Activated CD4-positive, CD25-positive, alpha-beta regulatory T cell treated with anti-CD3 and anti-CD28 coated beads, Interleukin-2, amount 50 U/mL, for 24 hours (primary cell): ENCODE measurements around the gene FGFRL1.

Experiments
- ATAC-seq, 2 donors: fragments of 150-1000 bp; cut with Tn5 transposase; one replicate each; pipeline ENCODE4 v1.10.0; 2021; ENCODE audit warnings: mild to moderate bottlenecking in 1 of 2, moderate library complexity in 1 of 2

Gene FGFRL1

DNA sequence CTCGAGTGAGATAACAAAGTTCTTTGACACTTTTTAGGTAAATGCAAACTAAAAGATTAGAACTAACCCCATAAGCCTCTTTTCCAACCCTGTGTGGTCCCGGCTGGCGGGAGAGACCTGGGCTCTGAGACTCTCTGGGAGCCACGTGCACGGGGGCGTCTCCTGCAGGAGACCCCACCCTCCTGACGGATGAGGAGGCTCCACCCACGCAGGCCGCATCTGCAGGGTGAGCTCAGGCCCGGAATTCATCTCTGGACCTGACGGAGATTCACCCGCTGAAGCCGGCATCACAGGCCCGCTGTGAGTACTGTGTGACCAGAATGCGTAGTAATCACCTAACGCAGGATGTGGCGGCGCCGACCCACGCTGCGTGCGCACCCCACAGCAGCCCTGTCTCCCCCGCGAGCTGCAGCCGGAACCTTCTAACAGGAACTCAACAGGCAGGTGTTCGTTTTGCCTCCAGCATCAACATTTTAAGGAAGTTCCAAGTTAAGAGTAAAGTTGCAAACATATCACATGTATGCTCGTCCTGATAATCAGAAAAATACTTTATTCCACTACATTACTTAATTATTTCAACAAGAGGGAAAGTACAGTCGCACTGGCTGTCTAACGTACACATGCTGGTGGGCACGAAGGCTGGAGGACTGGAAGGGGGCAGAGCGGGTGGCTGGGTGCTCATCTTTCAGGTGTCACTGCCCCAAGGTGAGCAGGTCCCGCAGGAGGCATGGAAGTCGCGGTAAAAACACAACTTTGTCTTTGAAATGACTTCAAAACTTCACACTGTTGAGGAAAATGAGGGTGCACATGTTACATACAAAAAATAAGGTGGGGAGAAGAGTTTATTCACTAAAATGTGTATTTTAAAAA is 44.5 kb downstream of the FGFRL1 start:
- peak; percentile 98 to 100 for ATAC-seq

DNA sequence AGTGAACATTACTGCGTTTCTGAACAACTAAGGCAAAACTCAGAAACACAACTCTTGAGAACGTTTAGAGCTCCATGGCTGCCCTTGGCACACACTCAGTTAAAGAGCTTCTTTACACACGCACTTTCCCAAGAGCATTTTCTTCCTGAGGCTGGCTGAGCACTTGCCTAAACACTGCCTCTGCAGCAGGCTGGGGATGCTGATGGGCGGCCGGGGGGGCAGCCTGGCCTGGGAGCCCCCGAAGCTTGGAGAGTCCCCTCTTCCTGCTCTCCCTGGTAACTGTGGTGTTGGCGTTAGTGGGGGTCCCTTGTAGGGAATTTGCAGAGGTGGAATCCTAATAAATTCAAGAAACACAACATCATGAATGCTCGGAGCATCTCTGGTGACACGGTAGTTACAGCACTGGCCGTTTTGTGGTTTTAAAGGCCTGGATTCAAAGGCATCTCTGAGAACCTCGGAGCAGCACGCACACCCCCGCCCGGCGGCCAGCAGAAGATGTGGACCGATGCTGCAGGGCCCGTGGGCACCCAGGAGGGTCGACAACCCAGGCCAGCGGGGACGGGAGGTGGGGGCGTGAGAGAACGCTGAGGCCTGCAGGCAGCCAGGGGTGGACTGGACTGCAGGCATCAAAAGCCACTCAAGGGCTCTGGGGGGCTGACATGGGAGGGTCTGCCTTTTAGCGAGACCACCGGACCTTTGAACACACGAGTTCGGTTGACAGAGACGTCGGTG is 45.4 kb downstream of the FGFRL1 start:
- ATAC-seq = no peak

DNA sequence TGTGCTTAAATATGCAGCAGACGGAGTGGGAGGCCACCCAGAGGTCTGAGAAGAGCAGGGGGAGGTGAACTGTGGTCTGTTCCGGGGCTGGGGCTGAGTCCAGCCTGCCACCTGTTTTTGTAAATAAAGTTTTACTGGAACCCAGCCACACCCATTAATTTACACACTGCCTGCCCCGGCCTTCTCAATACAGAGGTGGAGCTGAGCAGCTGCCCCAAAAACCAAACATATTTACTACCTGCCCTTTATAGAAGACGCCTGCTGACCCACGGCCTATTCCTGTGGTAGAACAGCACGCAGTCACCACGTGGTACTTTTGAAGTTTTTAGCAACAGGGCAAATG is 45.9 kb downstream of the FGFRL1 start:
- ATAC-seq = no peak

DNA sequence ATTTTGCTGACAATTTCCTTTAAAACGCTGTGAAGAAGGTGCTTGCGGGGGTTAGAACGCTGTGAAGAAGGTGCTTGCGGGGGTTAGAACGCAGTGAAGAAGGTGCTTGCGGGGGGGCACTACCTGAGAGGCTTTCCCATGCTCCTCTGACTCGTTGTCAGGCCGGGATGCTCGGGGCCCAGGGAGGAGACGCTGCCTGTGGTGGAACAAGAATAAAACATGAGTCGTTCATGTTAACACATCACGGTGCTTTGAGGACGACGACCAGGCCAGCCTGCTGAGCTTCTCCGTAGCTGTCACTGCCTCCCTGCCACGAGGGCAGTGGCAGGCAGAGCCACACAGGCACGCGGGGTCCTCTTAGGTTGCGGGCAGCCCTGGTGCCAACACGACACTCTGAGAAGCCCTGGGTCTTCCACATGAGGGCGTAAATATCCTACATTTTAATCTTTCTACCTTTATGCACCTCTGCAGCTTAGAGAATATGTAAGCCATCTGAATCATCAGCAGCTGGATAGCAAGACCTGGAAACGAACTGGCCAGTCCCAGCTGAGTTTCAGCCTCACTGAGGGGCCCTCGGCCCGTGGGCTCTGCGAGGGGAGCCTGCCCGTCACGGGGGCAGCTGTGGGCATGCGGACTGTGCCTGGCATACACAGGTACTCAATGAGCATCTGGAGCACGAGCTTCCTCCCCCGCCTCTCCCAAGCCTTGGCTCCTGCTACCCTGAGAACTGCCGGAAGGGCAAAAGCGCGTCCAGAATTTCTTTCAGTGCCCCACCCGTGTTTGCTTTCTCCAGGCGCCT is 47.0 kb downstream of the FGFRL1 start:
- ATAC-seq = no peak

DNA sequence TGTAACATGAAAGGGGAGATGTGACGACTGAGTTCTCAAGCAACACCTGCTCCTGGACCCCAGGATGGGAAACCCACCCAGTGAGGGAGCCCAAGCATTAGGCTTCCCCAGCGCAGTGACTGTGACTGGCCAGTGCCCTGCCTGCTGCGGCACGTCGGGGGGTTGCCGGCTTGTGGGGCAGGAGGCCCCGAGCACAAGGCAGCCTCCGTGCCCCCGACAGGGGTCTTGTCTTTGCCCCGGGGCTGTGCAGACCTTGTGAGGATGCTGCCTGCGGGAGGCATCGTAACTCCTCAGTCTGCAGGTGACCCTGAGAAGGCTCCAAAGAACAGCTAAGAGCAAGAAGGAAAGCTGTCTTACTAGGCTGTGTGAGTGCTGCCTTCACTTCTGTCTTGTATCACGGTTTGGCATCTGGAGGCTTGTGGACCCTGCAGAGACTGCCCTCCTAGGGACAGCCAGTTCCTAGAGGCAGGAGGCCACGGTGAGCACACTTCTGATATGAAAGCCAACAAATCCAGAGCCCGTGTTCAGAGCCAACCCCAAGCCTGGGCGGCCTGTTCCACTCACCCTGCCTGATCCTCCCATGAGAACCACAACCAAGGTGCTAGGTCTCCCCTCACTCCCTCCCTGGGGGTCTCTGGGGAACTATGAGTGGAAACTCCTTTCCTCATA is 47.7 kb downstream of the FGFRL1 start:
- no peak for ATAC-seq

DNA sequence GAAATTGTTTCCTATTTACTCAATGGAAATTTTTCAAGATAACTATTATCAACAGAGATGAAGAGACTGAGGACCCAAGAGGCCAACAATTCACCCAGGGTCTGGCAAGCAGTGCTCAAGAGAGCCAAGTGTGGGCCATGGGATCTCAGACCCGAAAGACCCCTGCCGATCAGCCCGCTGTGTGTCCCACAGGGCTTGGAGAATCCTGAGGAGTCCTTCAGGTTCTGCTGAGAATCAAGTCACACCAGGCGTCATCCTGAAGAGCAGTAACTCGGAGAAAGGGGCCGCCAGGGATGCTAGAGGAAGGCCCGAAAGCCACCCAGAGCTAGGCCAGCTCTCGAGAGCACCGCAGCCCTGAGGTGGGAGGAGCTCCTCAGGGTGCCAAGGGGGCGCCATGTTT is 48.7 kb downstream of the FGFRL1 start:
- no peak for ATAC-seq

DNA sequence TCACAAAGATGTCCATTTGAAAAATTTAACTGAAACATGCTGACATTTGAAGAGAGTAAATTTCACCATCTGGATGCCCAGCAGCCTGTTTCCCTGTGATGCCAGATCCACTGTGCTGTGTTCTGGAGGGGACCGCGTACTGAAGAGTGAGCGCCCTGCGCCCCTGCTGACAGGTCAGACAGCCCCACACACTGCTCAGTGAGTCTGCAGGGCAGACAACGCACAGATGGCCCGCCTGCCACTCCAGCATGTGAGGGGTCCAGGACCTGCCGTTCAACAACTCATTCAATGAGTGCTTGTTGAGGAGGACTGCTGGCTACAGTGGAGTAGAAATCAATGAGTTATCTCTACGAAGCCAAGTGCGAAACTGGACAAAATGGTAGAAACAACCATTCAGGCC is 49.2 kb downstream of the FGFRL1 start:
- ATAC-seq = no peak

DNA sequence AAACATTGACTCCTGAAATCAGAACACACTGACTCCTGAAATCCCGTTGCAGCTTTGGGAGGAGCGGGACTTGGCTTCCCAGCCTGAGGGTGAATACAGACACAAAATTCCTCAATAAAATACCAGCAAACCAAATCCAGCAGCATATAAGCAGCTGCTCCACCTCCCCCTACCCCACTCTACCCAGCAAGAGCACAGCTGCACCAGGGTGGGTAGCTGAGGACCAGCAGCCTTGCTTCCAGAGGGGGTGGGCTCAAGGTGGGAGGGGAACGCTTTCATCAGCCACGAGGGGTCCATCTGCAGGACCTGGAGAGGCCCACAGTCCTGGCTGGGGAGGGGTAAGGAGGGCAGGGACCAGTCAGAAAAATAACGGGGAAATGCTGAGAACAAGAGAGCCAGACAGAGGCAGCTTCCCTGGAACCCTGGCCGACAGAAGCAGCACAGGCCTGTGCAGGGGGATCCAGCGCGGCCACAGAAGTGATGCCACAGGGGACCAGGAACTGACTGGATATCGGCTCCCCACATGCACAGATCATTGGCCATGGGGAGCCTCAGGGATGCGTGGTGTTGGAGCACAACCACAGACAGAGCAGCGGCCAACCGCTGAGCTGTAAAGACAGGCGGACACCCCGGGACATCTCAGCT is 49.8 kb downstream of the FGFRL1 start:
- ATAC-seq = no peak

- ATAC-seq = no peak
Measured at GRCh38 chr4:1061760-1062159, 50.3 kb downstream of the FGFRL1 start.

DNA sequence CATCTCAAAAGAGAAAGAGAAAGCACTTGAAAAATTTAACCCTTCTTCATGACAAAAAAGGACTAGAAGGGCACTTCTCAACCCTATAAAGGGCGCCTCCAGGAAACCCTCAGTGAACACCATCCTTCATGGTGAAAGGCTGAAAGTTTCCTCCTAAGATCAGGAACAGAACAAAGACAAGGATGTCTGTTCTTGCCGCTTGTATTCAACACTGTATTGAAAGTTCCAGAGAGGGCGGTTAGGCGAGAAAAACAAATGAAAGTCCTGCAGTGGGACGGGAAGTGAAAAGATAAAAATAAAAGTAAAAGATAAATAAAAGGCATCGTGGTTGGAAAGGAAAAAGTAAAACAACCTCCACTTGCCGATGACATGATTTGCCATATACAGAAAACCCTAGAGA is 51.0 kb downstream of the FGFRL1 start:
- no peak for ATAC-seq

GRCh38 chr4:1065732-1066131 is 54.3 kb downstream of the FGFRL1 start:
- ATAC-seq = no peak

DNA sequence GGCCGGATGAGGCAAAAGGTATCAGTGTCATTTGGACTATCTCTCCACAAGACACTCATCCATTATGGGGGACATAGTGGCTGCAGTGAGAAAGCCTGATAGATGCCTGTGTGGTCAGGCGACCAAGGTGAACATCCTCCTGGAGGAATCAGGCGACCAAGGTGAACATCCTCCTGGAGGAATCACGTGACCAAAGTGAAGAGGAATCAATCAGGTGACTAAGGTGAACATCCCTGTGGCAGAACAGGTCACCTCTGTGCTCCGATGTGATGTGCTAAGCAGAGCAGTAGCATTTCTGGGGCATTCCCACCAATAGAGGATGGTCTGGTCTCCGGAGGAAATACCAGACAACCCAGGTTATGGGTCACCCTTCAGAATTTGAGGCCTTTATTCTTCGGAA is 58.0 kb downstream of the FGFRL1 start:
- no peak for ATAC-seq

- peak; percentile 63 to 68 for ATAC-seq
Measured at GRCh38 chr4:1072830-1073446, 61.5 kb downstream of the FGFRL1 start.

GRCh38 chr4:1074077-1074476 is 62.7 kb downstream of the FGFRL1 start:
- ATAC-seq = no peak

DNA sequence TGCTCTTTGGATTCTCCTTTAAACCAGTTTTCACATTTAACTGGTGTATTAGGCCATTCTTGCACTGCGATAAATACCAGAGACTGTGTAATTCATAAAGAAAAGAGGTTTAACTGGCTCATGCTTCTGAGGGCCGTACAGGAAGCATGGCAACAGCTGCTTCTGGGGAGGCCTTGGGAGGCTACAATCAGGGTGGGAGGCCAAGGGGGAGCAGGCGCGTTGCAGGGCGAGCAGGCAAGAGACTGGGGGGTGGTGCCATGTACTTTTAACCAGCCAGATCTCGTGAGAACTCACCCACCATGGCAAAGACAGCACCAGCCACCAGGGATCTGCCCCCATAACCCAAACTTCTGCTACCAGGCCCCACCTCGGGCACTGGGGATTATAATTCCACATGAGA is 63.8 kb downstream of the FGFRL1 start:
- ATAC-seq = no peak

DNA sequence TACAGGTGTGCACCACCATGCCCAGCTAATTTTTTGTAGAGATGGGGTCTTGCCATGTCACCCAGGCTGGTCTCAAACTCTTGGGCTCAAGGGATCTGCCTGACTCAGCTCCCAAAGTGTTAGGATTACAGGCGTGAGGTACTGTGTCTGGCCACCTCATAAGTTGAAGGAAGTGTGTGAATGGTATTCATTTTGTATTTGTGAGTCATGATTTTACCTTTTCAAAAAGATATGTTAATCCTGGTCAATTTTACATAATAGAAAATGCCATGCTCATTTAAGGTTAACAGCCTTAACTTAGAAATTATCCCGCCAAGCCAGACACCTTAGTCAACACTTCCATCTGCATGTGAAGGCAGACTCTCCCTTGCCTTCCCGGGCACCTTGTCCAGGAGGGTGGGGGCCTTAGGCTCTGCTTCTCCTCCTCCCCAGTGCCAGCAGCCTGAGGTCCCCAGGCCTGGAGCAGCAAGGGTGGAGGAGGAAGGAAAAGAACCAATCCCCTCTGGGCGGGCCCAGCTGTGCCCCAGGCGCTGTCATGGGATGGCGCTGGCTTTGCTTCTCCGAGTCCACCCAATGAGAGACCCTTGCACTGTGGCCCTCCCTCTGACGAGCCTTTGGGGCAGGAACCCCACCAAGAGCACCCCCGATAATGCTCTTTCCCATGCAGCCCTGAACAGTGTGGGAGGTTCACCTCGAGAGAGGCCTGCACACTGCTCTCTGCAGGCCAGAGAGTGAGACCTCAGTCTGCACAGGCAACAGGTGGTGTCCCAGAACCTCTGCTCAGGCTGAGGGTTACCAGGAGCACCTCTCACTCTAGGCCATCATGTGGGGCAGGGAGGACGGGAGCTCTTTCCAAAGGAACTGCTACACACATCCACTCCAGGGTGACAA is 64.6 kb downstream of the FGFRL1 start:
- no peak for ATAC-seq
